Measurements from ENCODE around the gene CD7. TPM values are rescaled to one million over a fixed set of nuclear protein-coding genes. Genes with fewer than 3 reads are reported as not detected.

CD7 gene
- total RNA-seq, 1 donor from 2014 or later: 0.83 TPM

DNA sequence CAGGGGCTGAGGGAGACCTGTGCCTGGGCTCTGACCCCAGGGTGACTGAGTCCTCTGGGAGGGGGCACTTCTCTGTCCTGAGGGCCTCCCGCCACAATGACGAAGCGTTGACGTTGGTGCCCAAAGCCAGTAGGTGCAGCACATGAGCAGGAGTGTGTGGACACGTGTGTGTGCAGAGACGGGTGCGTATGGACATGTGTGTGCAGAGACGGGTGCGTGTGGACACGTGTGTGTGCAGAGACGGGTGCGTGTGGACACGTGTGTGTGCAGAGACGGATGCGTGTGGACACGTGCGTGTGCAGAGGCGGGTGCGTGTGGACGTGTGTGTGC, 726 bp upstream of the CD7 start:
- H3K27me3 Mint-ChIP-seq (ENCODE audit: low read depth): peaks cover 15% of the 10 kb centered on the region
- H3K4me1 Mint-ChIP-seq: peaks cover 11% of the 10 kb centered on the region

DNA sequence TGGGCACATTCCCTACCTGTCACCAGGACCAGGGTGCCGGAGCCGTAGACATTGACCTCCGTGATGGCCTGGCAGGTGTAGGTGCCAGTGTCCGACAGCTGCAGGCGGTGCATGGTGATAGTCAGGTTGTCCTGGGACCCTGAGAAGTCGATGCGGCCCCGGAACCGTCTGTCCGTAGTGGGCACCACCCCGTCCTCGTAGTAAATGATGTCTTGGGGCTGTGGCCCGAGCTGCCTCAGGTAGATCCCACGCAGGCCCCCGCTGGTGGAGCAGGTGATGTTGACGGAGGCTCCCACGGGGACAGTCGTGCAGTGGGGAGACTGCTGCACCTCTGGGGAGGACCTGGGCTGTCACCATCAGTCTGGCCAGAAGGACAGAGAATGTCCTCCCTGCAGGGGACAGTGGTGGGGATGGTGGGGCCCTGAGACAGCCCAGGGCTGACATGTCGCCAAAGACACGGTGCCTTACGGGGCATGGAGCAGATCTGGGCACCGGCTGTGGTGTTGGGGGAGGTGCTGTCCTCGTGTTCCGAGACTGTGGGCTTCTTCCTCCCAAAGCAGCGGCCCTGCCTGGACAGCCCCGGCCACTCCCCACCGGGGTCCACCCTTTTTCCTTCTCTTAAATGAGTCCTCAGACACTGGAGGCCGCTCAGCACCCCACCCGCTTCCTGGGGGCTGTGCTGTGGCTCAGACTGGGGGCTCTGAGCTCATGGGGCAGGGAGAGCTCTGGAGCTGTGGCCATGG, 586 bp downstream of the CD7 start:
- H3K4me1 Mint-ChIP-seq: peaks cover 11% of the 10 kb centered on the region
- TF ChIP-seq, protein P1, sequence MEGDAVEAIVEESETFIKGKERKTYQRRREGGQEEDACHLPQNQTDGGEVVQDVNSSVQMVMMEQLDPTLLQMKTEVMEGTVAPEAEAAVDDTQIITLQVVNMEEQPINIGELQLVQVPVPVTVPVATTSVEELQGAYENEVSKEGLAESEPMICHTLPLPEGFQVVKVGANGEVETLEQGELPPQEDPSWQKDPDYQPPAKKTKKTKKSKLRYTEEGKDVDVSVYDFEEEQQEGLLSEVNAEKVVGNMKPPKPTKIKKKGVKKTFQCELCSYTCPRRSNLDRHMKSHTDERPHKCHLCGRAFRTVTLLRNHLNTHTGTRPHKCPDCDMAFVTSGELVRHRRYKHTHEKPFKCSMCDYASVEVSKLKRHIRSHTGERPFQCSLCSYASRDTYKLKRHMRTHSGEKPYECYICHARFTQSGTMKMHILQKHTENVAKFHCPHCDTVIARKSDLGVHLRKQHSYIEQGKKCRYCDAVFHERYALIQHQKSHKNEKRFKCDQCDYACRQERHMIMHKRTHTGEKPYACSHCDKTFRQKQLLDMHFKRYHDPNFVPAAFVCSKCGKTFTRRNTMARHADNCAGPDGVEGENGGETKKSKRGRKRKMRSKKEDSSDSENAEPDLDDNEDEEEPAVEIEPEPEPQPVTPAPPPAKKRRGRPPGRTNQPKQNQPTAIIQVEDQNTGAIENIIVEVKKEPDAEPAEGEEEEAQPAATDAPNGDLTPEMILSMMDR (IDR thresholded peaks at IDR 0.05; ENCODE audit: unreplicated experiment): no peak
- H3K9me3 Mint-ChIP-seq: no peaks in the 10 kb centered on the region
- no peak for DNase-seq (ENCODE audit: low spot score in 2 of 2, unreplicated experiment in 2 of 2)
- no peak overlapping the region for H3K4me3 Mint-ChIP-seq
- peaks cover 11% of the 10 kb centered on the region for H3K27me3 Mint-ChIP-seq (ENCODE audit: low read depth)
- no peaks in the 10 kb centered on the region for H3K36me3 Mint-ChIP-seq
- H3K27ac Mint-ChIP-seq: no peak overlapping the region

More for the DNA sequence above, 726 bp upstream of the CD7 start:
- TF ChIP-seq, protein P1 (IDR thresholded peaks at IDR 0.05; ENCODE audit: unreplicated experiment): no peak
- H3K36me3 Mint-ChIP-seq: no peaks in the 10 kb centered on the region
- no peak for DNase-seq (ENCODE audit: low spot score in 2 of 2, unreplicated experiment in 2 of 2)
- H3K9me3 Mint-ChIP-seq: no peaks in the 10 kb centered on the region
- no peak overlapping the region for H3K4me3 Mint-ChIP-seq
- no peak overlapping the region for H3K27ac Mint-ChIP-seq

DNA sequence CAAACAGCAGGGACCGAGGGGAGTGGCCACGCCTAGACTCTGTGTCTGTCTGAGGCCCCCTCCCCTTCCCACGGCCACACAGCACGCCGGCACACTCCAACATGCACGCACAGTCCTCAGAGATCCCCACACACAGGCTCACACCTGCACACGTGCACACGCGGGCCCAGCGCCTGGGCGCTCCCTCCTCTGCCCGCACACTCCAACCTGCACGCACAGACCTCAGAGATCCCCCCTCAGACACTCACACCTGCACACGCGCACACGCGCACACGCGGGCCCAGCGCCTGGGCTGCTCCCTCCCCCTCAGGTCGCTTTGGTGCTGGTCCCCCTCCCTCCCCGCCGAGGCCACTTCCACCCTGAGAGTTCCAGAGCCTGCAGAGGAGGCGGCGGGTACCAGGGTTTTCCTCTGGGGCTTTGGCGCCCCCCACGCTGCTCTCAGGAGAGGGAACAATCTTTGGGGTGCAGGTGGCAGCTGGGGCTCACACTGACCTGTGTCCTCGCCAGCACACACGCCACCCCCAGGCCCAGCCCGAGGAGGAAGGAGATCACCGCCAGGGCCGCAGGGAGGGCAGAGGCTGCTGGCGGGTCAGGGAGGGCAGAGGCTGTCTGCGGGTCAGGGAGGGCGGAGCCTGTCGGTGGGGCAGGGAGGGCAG, 1.6 kb downstream of the CD7 start:
- TF ChIP-seq, protein P1 (IDR thresholded peaks at IDR 0.05; ENCODE audit: unreplicated experiment): no peak
- Mint-ChIP-seq H3K27me3 (ENCODE audit: low read depth) (peaks cover 10% of the 10 kb centered on the region), H3K4me1 (peaks cover 8% of the 10 kb centered on the region), H3K27ac (no peak overlapping the region), H3K4me3 (no peak overlapping the region), H3K36me3 (no peaks in the 10 kb centered on the region), H3K9me3 (no peaks in the 10 kb centered on the region)
- no peak for DNase-seq (ENCODE audit: low spot score in 2 of 2, unreplicated experiment in 2 of 2)

DNA sequence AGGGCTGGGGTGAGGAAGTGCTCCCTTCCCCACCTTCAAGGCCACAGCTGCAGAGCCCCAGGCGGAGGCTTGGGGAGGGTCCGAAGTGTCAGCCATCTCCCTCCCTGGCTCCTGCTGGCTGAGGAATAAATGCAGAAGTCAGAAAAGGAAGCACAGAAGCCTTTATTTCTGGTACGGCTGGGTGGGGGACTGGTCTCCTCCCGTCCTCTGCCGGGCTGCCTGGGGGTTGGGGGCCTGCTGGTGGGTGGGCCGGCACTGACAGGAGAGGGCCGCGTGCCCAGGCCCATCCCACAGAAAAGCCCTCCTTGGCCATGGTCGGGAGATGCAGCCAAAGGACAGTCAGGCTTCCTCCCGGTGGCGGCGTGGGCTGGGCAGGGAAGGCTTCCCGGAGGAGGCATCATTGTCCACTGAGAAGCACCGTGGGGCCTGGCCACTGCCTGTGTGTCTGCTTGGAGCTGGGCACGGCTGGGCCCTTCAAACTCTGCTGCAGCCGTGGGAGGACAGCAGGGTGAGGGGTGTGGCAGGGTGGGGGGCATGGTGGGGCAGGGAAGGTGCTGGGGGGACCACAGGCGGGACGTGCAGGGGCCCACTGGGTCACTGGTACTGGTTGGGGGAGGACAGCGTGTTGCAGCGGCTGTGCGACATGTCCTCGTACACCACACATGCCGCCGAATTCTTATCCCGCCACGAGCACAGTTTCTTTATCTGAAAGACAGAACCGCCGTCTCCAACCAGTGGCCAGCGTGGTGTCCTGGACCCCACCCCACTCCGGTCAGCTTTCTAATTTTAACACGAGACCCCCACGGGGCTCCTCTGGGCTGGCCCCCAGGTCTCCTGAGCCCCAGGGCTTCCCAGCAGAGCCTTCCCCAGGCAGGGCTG, 2.4 kb downstream of the CD7 start:
- Mint-ChIP-seq H3K9me3 (no peaks in the 10 kb centered on the region), H3K4me1 (peaks cover 6% of the 10 kb centered on the region), H3K36me3 (no peaks in the 10 kb centered on the region), H3K4me3 (no peak overlapping the region), H3K27ac (no peak overlapping the region), H3K27me3 (ENCODE audit: low read depth) (peaks cover 16% of the 10 kb centered on the region)
- no peak for DNase-seq (ENCODE audit: low spot score in 2 of 2, unreplicated experiment in 2 of 2)
- TF ChIP-seq, protein P1 (IDR thresholded peaks at IDR 0.05; ENCODE audit: unreplicated experiment): no peak

DNA sequence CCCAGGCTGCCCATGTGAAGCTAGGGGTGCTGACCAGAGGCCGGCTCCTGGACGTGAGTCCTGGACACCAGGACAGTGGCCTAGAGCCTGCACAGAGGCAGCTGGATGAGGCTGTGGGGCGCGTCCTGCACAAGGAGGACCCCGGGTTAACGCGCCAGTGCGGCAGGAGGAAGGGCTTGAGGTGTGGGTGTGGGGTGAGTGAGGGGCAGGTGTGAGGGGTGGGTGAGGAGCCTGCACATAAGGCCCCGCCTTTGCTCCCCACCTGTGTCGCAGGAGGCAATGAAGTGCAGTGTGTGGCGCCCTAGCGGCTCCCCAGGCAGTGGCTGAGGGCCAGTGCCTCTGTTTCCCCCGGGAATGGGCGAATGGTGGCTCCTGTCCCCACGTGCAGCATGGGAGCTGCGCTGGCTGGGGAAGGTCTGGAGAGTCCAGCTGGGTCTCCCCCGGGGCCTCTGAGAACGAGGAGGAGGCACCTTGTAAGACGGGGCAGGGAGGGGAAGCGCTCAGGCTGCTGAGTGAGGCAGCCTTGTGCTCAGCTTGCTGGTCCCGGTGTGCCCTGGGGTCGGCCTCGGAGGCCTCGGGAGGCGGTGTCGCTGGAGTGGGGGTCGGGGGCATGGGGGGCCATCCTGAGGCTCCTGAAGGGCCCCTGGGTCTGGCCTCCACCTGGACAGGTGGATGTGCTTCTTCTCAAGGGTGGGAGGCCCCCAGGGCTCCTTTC, 3.2 kb downstream of the CD7 start:
- Mint-ChIP-seq H3K36me3 (no peaks in the 10 kb centered on the region), H3K4me3 (no peak overlapping the region), H3K27me3 (ENCODE audit: low read depth) (peaks cover 19% of the 10 kb centered on the region), H3K4me1 (peaks cover 6% of the 10 kb centered on the region), H3K27ac (no peak overlapping the region), H3K9me3 (no peaks in the 10 kb centered on the region)
- DNase-seq (ENCODE audit: low spot score in 2 of 2, unreplicated experiment in 2 of 2): no peak
- TF ChIP-seq, protein P1 (IDR thresholded peaks at IDR 0.05; ENCODE audit: unreplicated experiment): no peak

All from mesothelial cell of epicardium (in vitro differentiated cells).